ENCODE data around the gene BEND5.

The BEND5 gene

DNA sequence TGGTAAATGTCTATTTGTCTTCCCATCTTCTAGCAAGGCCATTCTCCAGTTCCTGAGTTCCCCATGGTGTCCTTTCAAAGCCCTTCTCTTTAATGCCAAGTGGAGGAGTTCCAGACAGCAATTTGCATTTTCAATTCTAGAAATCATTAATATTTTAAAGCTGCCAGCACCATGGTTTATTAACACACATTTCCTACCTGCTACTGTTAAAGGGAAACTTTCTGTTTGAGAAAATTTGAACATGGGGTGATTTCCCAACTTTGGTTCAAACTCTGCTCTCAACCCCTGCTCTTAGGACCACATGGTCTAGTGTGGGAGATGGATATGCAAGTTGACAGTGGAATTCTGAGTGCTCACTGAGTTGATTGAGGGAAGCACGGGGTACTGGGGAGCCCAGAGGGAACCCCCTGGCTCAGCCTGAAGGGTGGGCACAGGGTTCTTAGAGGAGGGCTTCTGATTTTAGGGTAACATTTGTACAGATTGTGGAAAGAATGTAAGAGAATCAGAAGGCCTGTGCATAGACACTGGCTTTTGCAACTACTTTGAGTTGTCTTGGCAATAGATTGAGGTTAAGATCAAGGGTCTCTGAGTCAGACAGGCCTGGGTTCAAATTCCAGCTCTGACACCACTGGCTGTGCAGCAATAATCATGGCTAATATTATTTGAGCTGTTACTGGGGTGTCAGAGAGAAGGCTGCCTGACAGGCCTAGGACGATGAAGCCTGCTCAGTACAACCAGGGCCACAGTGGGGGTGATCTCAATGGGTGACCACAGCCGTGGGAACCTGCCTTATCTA is 97.8 kb downstream of the BEND5 start:
- DNase-seq = no peak

Data from right hindlimb (tissue), 1 donor.